Hepatocyte (in vitro differentiated cells): ENCODE measurements around the gene DPP3. TPM values are rescaled to one million over a fixed set of nuclear protein-coding genes. Genes with fewer than 3 reads are reported as not detected.
"Not testable (repeated sequence)": the region's sequence is repeated elsewhere in the genome, so short reads cannot be mapped to it uniquely, and the experiment has no call there.

ENCODE experiments used
- DNase-seq: peaks from one replicate; pipeline ENCODE4 v3.0.0-alpha.2; 2016; ENCODE audit warnings: low spot score
- H2AFZ ChIP-seq: fragments of 200-600 bp; sonication (generic); 2 replicates; pipeline ENCODE4 v1.6.0; 2016; ENCODE audit warnings: antibody characterized with exemption, mild to moderate bottlenecking
- H3K27ac ChIP-seq: fragments of 200-600 bp; sonication (generic); 2 replicates; pipeline ENCODE4 v1.5.1; 2016; ENCODE audit warnings: mild to moderate bottlenecking
- H3K27me3 ChIP-seq: fragments of 200-600 bp; sonication (generic); 2 replicates; pipeline ENCODE4 v1.6.1; 2016
- H3K36me3 ChIP-seq: fragments of 200-600 bp; sonication (generic); replicated peaks from 2 replicates; pipeline ENCODE4 v1.5.1; 2016; ENCODE audit warnings: low read depth; ENCODE audit not compliant: insufficient read depth
- H3K4me1 ChIP-seq: fragments of 200-600 bp; sonication (generic); 2 replicates; pipeline ENCODE4 v1.5.1; 2016; ENCODE audit warnings: mild to moderate bottlenecking, moderate library complexity; ENCODE audit not compliant: insufficient read depth
- H3K4me2 ChIP-seq: fragments of 200-600 bp; sonication (generic); 2 replicates; pipeline ENCODE4 v1.6.0; 2016
- H3K4me3 ChIP-seq: fragments of 200-600 bp; sonication (generic); 2 replicates; pipeline ENCODE4 v1.5.1; 2016; ENCODE audit warnings: mild to moderate bottlenecking
- H3K79me2 ChIP-seq: fragments of 200-600 bp; sonication (generic); 2 replicates; pipeline ENCODE4 v1.6.0; 2017; ENCODE audit warnings: mild to moderate bottlenecking
- H3K9me2 ChIP-seq: fragments of 200-600 bp; sonication (generic); replicated peaks from 2 replicates; pipeline ENCODE4 v1.6.0; 2017; ENCODE audit warnings: mild to moderate bottlenecking; ENCODE audit not compliant: insufficient read depth
- H3K9me3 ChIP-seq: fragments of 200-600 bp; sonication (generic); 2 replicates; pipeline ENCODE4 v1.5.1; 2016; ENCODE audit warnings: low read depth, mild to moderate bottlenecking
- H4K20me1 ChIP-seq: fragments of 200-600 bp; sonication (generic); 2 replicates; pipeline ENCODE4 v1.6.0; 2016; ENCODE audit warnings: mild to moderate bottlenecking; ENCODE audit not compliant: insufficient read depth, poor library complexity, severe bottlenecking
- EZH2 ChIP-seq: fragments of 200-600 bp; sonication (generic); IDR thresholded peaks from 2 replicates; pipeline ENCODE4 v1.6.1; 2016; ENCODE audit warnings: antibody characterized with exemption, mild to moderate bottlenecking, borderline replicate concordance
- EZH2phosphoT487 ChIP-seq: fragments of 200-600 bp; sonication (generic); IDR thresholded peaks from one replicate; pipeline ENCODE4 v1.6.1; 2018; ENCODE audit warnings: antibody characterized with exemption, mild to moderate bottlenecking, low read depth, moderate library complexity; ENCODE audit not compliant: unreplicated experiment, severe bottlenecking
- WGBS: methylation state at CpG from one replicate; pipeline ENCODE4 v1.1.6; 2016; ENCODE audit warnings: low lambda C conversion rate; ENCODE audit errors: missing lambda C conversion rate; 5-methylcytosine and 5-hydroxymethylcytosine counted together
- polyA plus RNA-seq: library from polyadenylated mRNA; unstranded; fragments of >200 nt; fragmentation: Nextera tagmentation; extraction: Ambion mirVana; gene quantifications from 2 replicates; pipeline ENCODE4 v1.2.1, GENCODE V29; 2016
- total RNA-seq: library from RNA; depleted of rRNA; stranded (reverse); fragments of >200 nt; gene quantifications from 2 replicates; pipeline ENCODE4 v1.2.3, GENCODE V29; 2014
- TF ChIP-seq, protein P1 (sequence below): fragments of 200-600 bp; sonication (generic); IDR thresholded peaks from 2 replicates; pipeline ENCODE4 v1.5.1; 2016; ENCODE audit warnings: antibody characterized with exemption, mild to moderate bottlenecking; ENCODE audit not compliant: poor library complexity

The DPP3 gene
- total and polyA plus RNA-seq, 2 experiments from 2014 or later: 56.0 to 57.3 TPM

DNA sequence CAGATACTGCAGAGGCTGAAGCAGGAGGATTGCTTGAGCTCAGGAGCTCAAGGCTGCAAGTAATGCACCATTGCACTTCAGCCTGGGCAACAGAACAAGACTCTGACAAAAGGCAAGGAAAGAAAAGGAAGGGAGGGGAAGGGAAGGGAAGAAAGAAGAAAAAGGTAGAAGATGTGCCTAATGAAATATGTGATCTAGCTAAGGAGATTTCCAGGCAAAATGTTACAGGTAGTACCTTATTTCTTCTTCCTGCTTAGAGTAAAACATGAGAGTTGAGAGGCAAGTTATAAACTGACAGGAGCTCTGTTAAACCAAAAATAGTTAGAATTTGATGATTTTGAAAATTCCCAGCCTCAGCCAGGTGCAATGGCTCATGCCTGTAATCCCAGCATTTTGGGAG is 18.2 kb upstream of the DPP3 start:
- Histone ChIP-seq H3K9me2 (no peaks in the 10 kb centered on the region), H3K27ac (no peak overlapping the region), H3K9me3 (no peaks in the 10 kb centered on the region), H3K79me2 (no peaks in the 10 kb centered on the region), H3K36me3 (no peaks in the 10 kb centered on the region), H4K20me1 (no peaks in the 10 kb centered on the region), H3K4me2 (no peak overlapping the region), H2AFZ (no peak overlapping the region), H3K4me3 (no peak overlapping the region), H3K4me1 (peaks cover 4% of the 10 kb centered on the region), H3K27me3 (no peaks in the 10 kb centered on the region)
- no peak for TF ChIP-seq EZH2phosphoT487
- no peak for TF ChIP-seq EZH2
- TF ChIP-seq, protein P1, sequence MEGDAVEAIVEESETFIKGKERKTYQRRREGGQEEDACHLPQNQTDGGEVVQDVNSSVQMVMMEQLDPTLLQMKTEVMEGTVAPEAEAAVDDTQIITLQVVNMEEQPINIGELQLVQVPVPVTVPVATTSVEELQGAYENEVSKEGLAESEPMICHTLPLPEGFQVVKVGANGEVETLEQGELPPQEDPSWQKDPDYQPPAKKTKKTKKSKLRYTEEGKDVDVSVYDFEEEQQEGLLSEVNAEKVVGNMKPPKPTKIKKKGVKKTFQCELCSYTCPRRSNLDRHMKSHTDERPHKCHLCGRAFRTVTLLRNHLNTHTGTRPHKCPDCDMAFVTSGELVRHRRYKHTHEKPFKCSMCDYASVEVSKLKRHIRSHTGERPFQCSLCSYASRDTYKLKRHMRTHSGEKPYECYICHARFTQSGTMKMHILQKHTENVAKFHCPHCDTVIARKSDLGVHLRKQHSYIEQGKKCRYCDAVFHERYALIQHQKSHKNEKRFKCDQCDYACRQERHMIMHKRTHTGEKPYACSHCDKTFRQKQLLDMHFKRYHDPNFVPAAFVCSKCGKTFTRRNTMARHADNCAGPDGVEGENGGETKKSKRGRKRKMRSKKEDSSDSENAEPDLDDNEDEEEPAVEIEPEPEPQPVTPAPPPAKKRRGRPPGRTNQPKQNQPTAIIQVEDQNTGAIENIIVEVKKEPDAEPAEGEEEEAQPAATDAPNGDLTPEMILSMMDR: no peak
- DNase-seq: no peak

DNA sequence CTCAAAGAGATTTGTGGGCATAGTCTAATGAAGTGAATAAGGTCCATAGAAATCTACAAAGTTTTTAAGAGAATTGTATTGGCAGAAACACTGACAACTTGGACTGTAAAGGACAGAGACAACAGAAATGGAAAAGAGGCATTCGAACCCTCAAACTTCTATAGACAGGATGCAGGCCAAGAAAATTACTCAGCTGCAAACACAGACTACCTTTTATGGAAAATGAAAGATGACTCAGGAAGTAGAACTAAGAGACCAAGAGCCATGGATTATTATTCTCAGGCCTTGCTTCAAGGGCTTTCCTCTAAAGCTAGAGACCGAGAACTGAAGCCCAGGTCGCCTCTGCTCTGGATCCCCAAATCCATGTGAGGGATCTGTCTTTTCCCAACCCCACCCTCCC is 17.3 kb upstream of the DPP3 start:
- DNase-seq: no peak
- Histone ChIP-seq H3K79me2 (no peaks in the 10 kb centered on the region), H3K27me3 (no peaks in the 10 kb centered on the region), H3K4me1 (peaks cover 10% of the 10 kb centered on the region), H3K9me2 (no peaks in the 10 kb centered on the region), H3K4me3 (no peak overlapping the region), H3K4me2 (no peak overlapping the region), H4K20me1 (no peaks in the 10 kb centered on the region), H3K9me3 (no peaks in the 10 kb centered on the region), H3K36me3 (no peaks in the 10 kb centered on the region), H3K27ac (no peak overlapping the region), H2AFZ (no peak overlapping the region)
- 88% methylated on average over 3 of the region's 3 CpGs for WGBS
- TF ChIP-seq, protein P1: no peak
- no peak for TF ChIP-seq EZH2phosphoT487
- no peak for TF ChIP-seq EZH2

DNA sequence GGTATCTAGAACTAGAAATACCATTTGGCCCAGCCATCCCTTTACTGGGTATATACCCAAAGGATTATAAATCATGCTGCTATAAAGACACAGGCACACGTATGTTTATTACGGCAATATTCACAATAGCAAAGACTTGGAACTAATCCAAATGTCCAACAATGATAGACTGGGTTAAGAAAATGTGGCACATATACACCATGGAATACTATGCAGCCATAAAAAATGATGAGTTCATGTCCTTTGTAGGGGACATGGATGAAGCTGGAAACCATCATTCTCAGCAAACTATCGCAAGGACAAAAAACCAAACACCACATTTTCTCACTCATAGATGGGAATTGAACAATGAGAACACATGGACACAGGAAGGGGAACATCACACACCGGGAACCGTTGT is 16.1 kb upstream of the DPP3 start:
- not testable (repeated sequence) for H3K4me3 ChIP-seq, H3K9me3 ChIP-seq, H3K79me2 ChIP-seq, H3K27ac ChIP-seq, DNase-seq, H3K27me3 ChIP-seq, H4K20me1 ChIP-seq, H3K36me3 ChIP-seq, H2AFZ ChIP-seq, H3K9me2 ChIP-seq, H3K4me2 ChIP-seq
- H3K4me1 ChIP-seq: peaks cover 12% of the 10 kb centered on the region
- 94% methylated on average over 5 of the region's 5 CpGs for WGBS

DNA sequence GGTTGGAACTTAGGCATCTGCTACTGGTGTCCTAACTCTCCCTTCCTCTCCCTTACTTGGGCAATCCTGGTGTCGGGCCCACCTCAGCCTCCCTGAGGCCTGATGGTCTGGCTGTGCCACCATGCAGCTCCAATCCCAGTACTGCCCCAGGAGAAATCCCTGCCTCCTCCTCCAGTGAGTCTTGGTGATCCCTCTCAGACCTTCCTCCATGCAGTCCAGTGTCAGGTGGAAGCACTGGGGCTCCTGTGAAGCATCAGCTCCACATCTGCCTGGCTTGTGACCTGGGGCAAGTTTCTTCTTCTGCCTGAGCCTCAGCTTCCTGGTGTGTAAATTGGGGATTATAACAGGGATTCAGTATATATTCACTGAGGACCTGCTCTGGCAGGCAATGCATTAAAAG is 15.3 kb upstream of the DPP3 start:
- H3K27ac ChIP-seq: no peak overlapping the region
- no peak overlapping the region for H3K4me3 ChIP-seq
- no peaks in the 10 kb centered on the region for H3K36me3 ChIP-seq
- H3K79me2 ChIP-seq: peaks cover 2% of the 10 kb centered on the region
- peaks cover 12% of the 10 kb centered on the region for H3K4me1 ChIP-seq
- no peaks in the 10 kb centered on the region for H3K27me3 ChIP-seq
- no peak overlapping the region for H3K4me2 ChIP-seq
- no peak for DNase-seq
- H3K9me2 ChIP-seq: no peaks in the 10 kb centered on the region
- H3K9me3 ChIP-seq: no peaks in the 10 kb centered on the region
- H2AFZ ChIP-seq: no peak overlapping the region
- 100% methylated on average over 1 of the region's 1 CpG for WGBS
- no peaks in the 10 kb centered on the region for H4K20me1 ChIP-seq
- TF ChIP-seq EZH2 (no peak), EZH2phosphoT487 (no peak)
- TF ChIP-seq, protein P1: no peak
